CD14-positive monocyte (primary cell): ENCODE data around the gene NOTCH3. TPM values are rescaled to one million over a fixed set of nuclear protein-coding genes. Genes with fewer than 3 reads are reported as not detected.
A peak's percentile ranks its signal among the peaks of the same experiment; 100 is the strongest.

ENCODE experiments used
- DNase-seq, 3 donors: peaks; one replicate each; pipeline ENCODE4 v3.0.0-alpha.2; 2011 to 2022
- H2AFZ ChIP-seq: 2 replicates; pipeline ENCODE4 v1.6.0; 2012; ENCODE audit warnings: mild to moderate bottlenecking, low read depth, low read length, inconsistent platforms; ENCODE audit not compliant: insufficient read depth, poor library complexity, severe bottlenecking
- H3K27ac ChIP-seq, 2 donors: 1 replicate in 1 of 2; 2 replicates in 1 of 2; pipeline ENCODE4 v1.5.1; 2012 to 2013; ENCODE audit warnings: low read length in 2 of 2, control low read depth in 1 of 2, inconsistent platforms in 1 of 2, low read depth in 1 of 2, mild to moderate bottlenecking in 1 of 2
- H3K27me3 ChIP-seq, 2 donors: one replicate each; pipeline versions ENCODE4 v1.6.0 to v1.6.1; 2011 to 2013; ENCODE audit warnings: low read length in 2 of 2; ENCODE audit not compliant: control insufficient read depth in 2 of 2, insufficient read depth in 2 of 2
- H3K36me3 ChIP-seq, 2 donors: replicated peaks in 1 of 2; 1 replicate in 1 of 2; 2 replicates in 1 of 2; pipeline versions ENCODE4 v1.5.1 to v1.6.1; 2012 to 2013; ENCODE audit warnings: low read length in 2 of 2, control low read depth in 1 of 2, inconsistent platforms in 1 of 2, mild to moderate bottlenecking in 1 of 2; ENCODE audit not compliant: insufficient read depth in 2 of 2, control insufficient read depth in 1 of 2
- H3K4me1 ChIP-seq, 2 donors: 1 replicate in 1 of 2; 2 replicates in 1 of 2; pipeline versions ENCODE4 v1.5.1 to v1.6.1; 2012 to 2013; ENCODE audit warnings: low read length in 2 of 2, control low read depth in 1 of 2, inconsistent platforms in 1 of 2, mild to moderate bottlenecking in 1 of 2, moderate library complexity in 1 of 2; ENCODE audit not compliant: insufficient read depth in 2 of 2, control insufficient read depth in 1 of 2
- H3K4me2 ChIP-seq: replicated peaks from 2 replicates; pipeline ENCODE3; 2012; ENCODE audit warnings: low read length, moderate library complexity, mild to moderate bottlenecking; ENCODE audit not compliant: poor library complexity, severe bottlenecking; ENCODE audit errors: extremely low read depth
- H3K4me3 ChIP-seq, 3 experiments: fragments of 200-600 bp in 1 of 3; sonication (generic) in 1 of 3; replicated peaks in 1 of 3; 1 replicate in 2 of 3; 2 replicates in 1 of 3; pipeline ENCODE4 v1.5.1; 2011 to 2013; ENCODE audit warnings: low read length in 3 of 3, mild to moderate bottlenecking in 3 of 3, control low read depth in 2 of 3, low read depth in 2 of 3, inconsistent platforms in 1 of 3, moderate library complexity in 1 of 3
- H3K79me2 ChIP-seq: 2 replicates; pipeline ENCODE4 v1.6.0; 2012; ENCODE audit warnings: mild to moderate bottlenecking, control low read depth, inconsistent platforms, low read length, moderate library complexity; ENCODE audit not compliant: insufficient read depth
- H3K9ac ChIP-seq: 2 replicates; pipeline ENCODE4 v1.6.0; 2017; ENCODE audit warnings: low read length, mild to moderate bottlenecking; ENCODE audit not compliant: insufficient read depth, poor library complexity, severe bottlenecking
- H3K9me3 ChIP-seq, 2 donors: replicated peaks in 1 of 2; 1 replicate in 1 of 2; 2 replicates in 1 of 2; pipeline versions ENCODE4 v1.5.1 to v1.6.1; 2012 to 2013; ENCODE audit warnings: low read length in 2 of 2, control low read depth in 1 of 2; ENCODE audit not compliant: control insufficient read depth in 1 of 2, insufficient read depth in 1 of 2
- H4K20me1 ChIP-seq: 2 replicates; pipeline ENCODE4 v1.6.0; 2012; ENCODE audit warnings: mild to moderate bottlenecking, low read length, control low read depth, moderate library complexity; ENCODE audit not compliant: insufficient read depth
- H3K27ac Mint-ChIP-seq, 7 donors: one replicate each; pipeline ENCODE4 v1.8.0; 2020; ENCODE audit warnings: mild to moderate bottlenecking in 7 of 7, mixed read lengths in 7 of 7, moderate library complexity in 6 of 7, inconsistent platforms in 2 of 7
- H3K27me3 Mint-ChIP-seq, 3 donors: one replicate each; pipeline ENCODE4 v1.8.0; 2021 to 2022; ENCODE audit warnings: low read depth in 3 of 3, mild to moderate bottlenecking in 3 of 3, mixed read lengths in 3 of 3, moderate library complexity in 3 of 3, inconsistent platforms in 1 of 3
- H3K36me3 Mint-ChIP-seq, 2 donors: one replicate each; pipeline ENCODE4 v1.8.0; 2020; ENCODE audit warnings: mixed read lengths in 2 of 2, inconsistent platforms in 1 of 2, mild to moderate bottlenecking in 1 of 2
- H3K4me1 Mint-ChIP-seq: one replicate; pipeline ENCODE4 v1.8.0; 2020; ENCODE audit warnings: mild to moderate bottlenecking, mixed read lengths
- H3K4me3 Mint-ChIP-seq, 2 donors: one replicate each; pipeline ENCODE4 v1.8.0; 2020; ENCODE audit warnings: mild to moderate bottlenecking in 2 of 2, mixed read lengths in 2 of 2, moderate library complexity in 1 of 2
- H3K9me3 Mint-ChIP-seq, 7 donors: one replicate each; pipeline ENCODE4 v1.8.0; 2020 to 2022; ENCODE audit warnings: mixed read lengths in 7 of 7, mild to moderate bottlenecking in 6 of 7, moderate library complexity in 6 of 7, inconsistent platforms in 2 of 7
- CTCF ChIP-seq: fragments of 200-600 bp; IDR thresholded peaks from one replicate; pipeline ENCODE4 v1.8.0; 2022; ENCODE audit warnings: antibody characterized with exemption, mild to moderate bottlenecking
- WGBS: methylation state at CpG from one replicate; pipeline ENCODE4 v1.1.5; 2013; ENCODE audit warnings: missing lambda C conversion rate; ENCODE audit not compliant: insufficient coverage; 5-methylcytosine and 5-hydroxymethylcytosine counted together
- intact Hi-C, 2 donors: fragments of 100-400 bp; cut with micrococcal nuclease; formaldehyde crosslinking; loops; one replicate each; pipeline versions ENCODE4 v1.15.0 to v1.15.1; 2023
- polyA plus RNA-seq, 3 donors: library from polyadenylated mRNA; depleted of rRNA in 1 of 3; unstranded in 2 of 3; stranded (reverse) in 1 of 3; fragments of 300-500 nt in 2 of 3; fragments of >200 nt in 1 of 3; fragmentation: Illumina TruSeq in 2 of 3; gene quantifications; 1 replicate in 2 of 3; 2 replicates in 1 of 3; pipeline ENCODE4 v1.2.3, GENCODE V29; 2012 to 2021

Gene NOTCH3
- polyA plus RNA-seq, 3 donors: 0.05 to 0.51 TPM; not detected in 1

GRCh38 chr19:15247107-15248014 lies 46.6 kb upstream of the NOTCH3 start:
- DNase-seq: no peak
- Histone ChIP-seq H4K20me1 (peaks cover 96% of the 10 kb centered on the region), H3K36me3 (peaks cover 90 to 95% of the 10 kb centered on the region in 2 donors), H2AFZ (no peak overlapping the region), H3K4me3 (no peak overlapping the region), H3K27me3 (no peaks in the 10 kb centered on the region), H3K4me2 (no peak overlapping the region), H3K9ac (no peak overlapping the region), H3K79me2 (peaks cover 11% of the 10 kb centered on the region), H3K9me3 (no peaks in the 10 kb centered on the region), H3K27ac (no peak overlapping the region), H3K4me1 (no peaks in the 10 kb centered on the region)
- Mint-ChIP-seq H3K27ac (peak overlapping the region in 3 of 7 donors; percentile 4 to 25 (median 10)), H3K4me1 (no peaks in the 10 kb centered on the region), H3K27me3 (no peaks in the 10 kb centered on the region), H3K36me3 (peaks cover 65 to 92% of the 10 kb centered on the region in 2 donors), H3K4me3 (no peak overlapping the region), H3K9me3 (peaks cover 0 to 2% (median 0%) of the 10 kb centered on the region in 7 donors)
- intact Hi-C loops: no loop called here
- WGBS: 91% methylated on average over 15 of the region's 20 CpGs
- TF ChIP-seq CTCF: no peak

- Histone ChIP-seq H3K79me2 (peaks cover 10% of the 10 kb centered on the region), H3K9me3 (no peaks in the 10 kb centered on the region), H3K9ac (no peak overlapping the region), H3K27ac (no peak overlapping the region), H4K20me1 (peaks cover 92% of the 10 kb centered on the region), H2AFZ (no peak overlapping the region), H3K27me3 (no peaks in the 10 kb centered on the region), H3K36me3 (peaks cover 86 to 96% of the 10 kb centered on the region in 2 donors), H3K4me2 (no peak overlapping the region), H3K4me3 (no peak overlapping the region), H3K4me1 (no peaks in the 10 kb centered on the region)
- H3K4me3 Mint-ChIP-seq: no peak overlapping the region
- intact Hi-C loops: no loop called here
- TF ChIP-seq CTCF: no peak
- peaks cover 59 to 93% of the 10 kb centered on the region in 2 donors for H3K36me3 Mint-ChIP-seq
- H3K27ac Mint-ChIP-seq: peak overlapping the region in 2 of 7 donors; percentile 28 to 64
- peaks cover 0 to 2% (median 0%) of the 10 kb centered on the region in 3 donors for H3K27me3 Mint-ChIP-seq
- no peaks in the 10 kb centered on the region for H3K4me1 Mint-ChIP-seq
- H3K9me3 Mint-ChIP-seq: no peaks in the 10 kb centered on the region
- WGBS: 100% methylated on average over 3 of the region's 5 CpGs
- no peak for DNase-seq
Measured at GRCh38 chr19:15246198-15246481, 45.3 kb upstream of the NOTCH3 start.
